Thymus (tissue), 11 donors: ENCODE measurements around the gene TLCD3B. TPM values are rescaled to one million over a fixed set of nuclear protein-coding genes. Genes with fewer than 3 reads are reported as not detected.
A peak's percentile ranks its signal among the peaks of the same experiment; 100 is the strongest.
"Not testable (repeated sequence)": the region's sequence is repeated elsewhere in the genome, so short reads cannot be mapped to it uniquely, and the experiment has no call there.

Source experiments
- DNase-seq, 9 donors: peaks; one replicate each; pipeline ENCODE4 v3.0.0-alpha.2; 2013; ENCODE audit warnings: low spot score in 9 of 9, low read depth in 6 of 9, missing footprints in 1 of 9
- H3K27ac ChIP-seq, 2 donors: one replicate each; pipeline ENCODE4 v1.5.1; 2013; ENCODE audit warnings: control low read depth in 1 of 2, low read depth in 1 of 2, low read length in 1 of 2, mild to moderate bottlenecking in 1 of 2, moderate library complexity in 1 of 2
- H3K27me3 ChIP-seq, 2 donors: one replicate each; pipeline ENCODE4 v1.5.1; 2013; ENCODE audit warnings: low read length in 1 of 2; ENCODE audit not compliant: control insufficient read depth in 2 of 2, insufficient read depth in 1 of 2
- H3K36me3 ChIP-seq, 2 donors: one replicate each; pipeline ENCODE4 v1.5.1; 2013; ENCODE audit warnings: low read length in 1 of 2, mild to moderate bottlenecking in 1 of 2, moderate library complexity in 1 of 2; ENCODE audit not compliant: control insufficient read depth in 2 of 2, insufficient read depth in 2 of 2
- H3K4me1 ChIP-seq, 2 donors: one replicate each; pipeline ENCODE4 v1.5.1; 2013; ENCODE audit warnings: low read length in 2 of 2; ENCODE audit not compliant: control insufficient read depth in 2 of 2, insufficient read depth in 2 of 2
- H3K4me3 ChIP-seq, 2 donors: one replicate each; pipeline ENCODE4 v1.5.1; 2013; ENCODE audit warnings: low read length in 2 of 2, control low read depth in 1 of 2, mild to moderate bottlenecking in 1 of 2
- H3K9me3 ChIP-seq, 2 donors: one replicate each; pipeline ENCODE4 v1.5.1; 2013; ENCODE audit warnings: low read length in 1 of 2, mild to moderate bottlenecking in 1 of 2; ENCODE audit not compliant: control insufficient read depth in 2 of 2, insufficient read depth in 1 of 2
- WGBS: extraction: QIAGEN DNeasy Blood & Tissue Kit; methylation state at CpG from one replicate; pipeline ENCODE4 v1.1.7; 2013; 5-methylcytosine and 5-hydroxymethylcytosine counted together
- polyA plus RNA-seq: library from polyadenylated mRNA; stranded (reverse); fragments of 200-250 nt; gene quantifications from one replicate; pipeline ENCODE4 v1.2.3, GENCODE V29; 2013
- total RNA-seq: library from RNA; stranded (reverse); fragments of 120-200 nt; gene quantifications from one replicate; pipeline ENCODE4 v1.2.4, GENCODE V29; 2013
- donor health status: healthy.

TLCD3B gene
- total and polyA plus RNA-seq, 2 donors, result 0.24 to 0.68 TPM

DNA sequence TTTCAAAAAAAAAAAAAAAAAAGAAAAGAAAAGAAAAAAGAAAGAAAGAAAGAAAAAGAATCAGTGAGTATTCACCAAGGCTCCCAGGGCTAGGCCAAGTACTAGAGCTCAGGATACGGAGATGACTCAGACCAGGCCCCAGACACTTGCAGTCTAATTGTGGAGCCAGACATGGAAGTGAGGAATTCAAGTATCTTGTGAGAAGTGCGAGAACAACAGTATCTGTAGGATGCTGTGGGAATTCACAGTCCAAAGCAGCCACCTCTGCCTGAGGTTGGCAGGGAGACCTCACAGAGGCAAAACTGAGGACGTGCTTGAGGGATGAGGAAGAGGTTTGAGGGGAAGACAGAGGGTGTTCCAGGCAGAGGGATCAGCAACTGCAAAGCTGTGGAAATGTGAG, 20.4 kb upstream of the TLCD3B start:
- Histone ChIP-seq H3K4me3 (peak overlapping the region in 1 of 2 donors; percentile 4), H3K4me1 (peaks cover 7 to 35% of the 10 kb centered on the region in 2 donors), H3K9me3 (no peaks in the 10 kb centered on the region), H3K27ac (peak overlapping the region in 1 of 2 donors; percentile 19), H3K36me3 (no peaks in the 10 kb centered on the region), H3K27me3 (no peaks in the 10 kb centered on the region)
- DNase-seq, result no peak
- WGBS, result 94% methylated on average over 3 of the region's 3 CpGs

DNA sequence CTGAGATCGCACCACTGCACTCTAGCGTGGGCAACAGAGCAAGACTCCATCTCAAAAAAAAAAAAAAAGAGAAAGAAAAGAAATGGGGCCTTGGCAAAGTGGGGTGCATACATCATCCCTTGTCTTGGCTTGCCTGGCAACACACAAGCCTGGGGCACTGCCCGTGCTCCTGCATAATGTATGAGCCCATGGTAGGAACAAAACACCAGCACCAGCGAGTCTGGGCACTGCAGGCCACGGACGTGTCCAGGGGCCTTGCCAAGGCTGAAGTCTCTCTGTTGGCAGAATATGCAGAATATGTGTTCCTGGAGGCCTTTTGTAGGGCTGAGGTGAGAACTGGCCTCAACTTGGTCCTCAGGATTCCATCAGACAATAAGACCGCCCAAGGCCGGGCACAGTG, 18.8 kb upstream of the TLCD3B start:
- no peak overlapping the region for H3K4me3 ChIP-seq
- DNase-seq, result no peak
- no peak overlapping the region for H3K27ac ChIP-seq
- 98% methylated on average over 8 of the region's 8 CpGs for WGBS
- H3K36me3 ChIP-seq, result no peaks in the 10 kb centered on the region
- no peaks in the 10 kb centered on the region for H3K27me3 ChIP-seq
- H3K9me3 ChIP-seq, result peaks cover 0 to 5% of the 10 kb centered on the region in 2 donors
- H3K4me1 ChIP-seq, result peaks cover 7 to 26% of the 10 kb centered on the region in 2 donors

DNA sequence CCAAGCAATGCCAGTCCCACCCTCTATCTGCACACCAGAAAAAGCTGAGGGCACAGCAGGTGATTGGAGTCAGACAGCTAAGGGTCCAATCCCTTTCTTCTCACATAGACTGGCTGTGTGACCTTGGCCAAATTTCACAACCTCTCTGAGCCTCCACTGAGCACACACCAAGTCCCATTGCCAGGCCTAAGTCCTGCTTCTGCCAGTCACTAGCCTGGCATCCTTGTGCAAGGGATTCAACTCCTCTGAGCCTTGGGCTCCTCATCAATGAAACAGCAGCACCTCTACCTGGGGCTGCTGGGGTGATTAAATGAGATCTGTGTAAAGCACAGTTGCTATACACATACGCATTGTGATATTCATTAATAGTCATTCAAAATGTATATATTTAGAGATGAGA, 15.5 kb upstream of the TLCD3B start:
- Histone ChIP-seq H3K4me1 (peaks cover 0 to 2% of the 10 kb centered on the region in 2 donors), H3K27me3 (no peaks in the 10 kb centered on the region), H3K9me3 (peaks cover 0 to 5% of the 10 kb centered on the region in 2 donors), H3K36me3 (no peaks in the 10 kb centered on the region), H3K4me3 (no peak overlapping the region), H3K27ac (no peak overlapping the region)
- WGBS, result 100% methylated on average over 1 of the region's 1 CpG
- DNase-seq, result no peak

DNA sequence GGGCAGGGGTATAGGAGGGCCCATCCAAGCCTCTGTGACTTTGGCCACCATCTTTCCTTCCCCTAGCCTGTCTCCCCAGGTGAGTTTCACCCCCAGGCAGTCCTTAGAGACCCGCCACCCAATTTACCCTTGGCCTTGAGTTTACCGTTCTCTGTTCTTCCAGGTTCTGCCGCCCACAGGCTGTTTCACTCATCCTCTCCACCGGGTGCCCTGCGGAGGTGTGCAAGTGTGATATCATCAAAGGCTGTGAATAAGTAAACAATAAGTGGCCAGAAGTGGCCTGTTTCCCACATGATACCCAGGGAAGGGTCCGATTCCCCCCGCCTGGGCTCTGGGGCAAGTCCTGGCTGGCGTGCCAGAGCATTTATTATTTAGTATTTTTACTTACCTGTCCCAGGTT, 15.1 kb upstream of the TLCD3B start:
- no peak overlapping the region for H3K27ac ChIP-seq
- DNase-seq, result no peak
- H3K36me3 ChIP-seq, result no peaks in the 10 kb centered on the region
- no peaks in the 10 kb centered on the region for H3K4me1 ChIP-seq
- WGBS, result 90% methylated on average over 8 of the region's 8 CpGs
- no peak overlapping the region for H3K4me3 ChIP-seq
- peaks cover 0 to 5% of the 10 kb centered on the region in 2 donors for H3K9me3 ChIP-seq
- no peaks in the 10 kb centered on the region for H3K27me3 ChIP-seq

DNA sequence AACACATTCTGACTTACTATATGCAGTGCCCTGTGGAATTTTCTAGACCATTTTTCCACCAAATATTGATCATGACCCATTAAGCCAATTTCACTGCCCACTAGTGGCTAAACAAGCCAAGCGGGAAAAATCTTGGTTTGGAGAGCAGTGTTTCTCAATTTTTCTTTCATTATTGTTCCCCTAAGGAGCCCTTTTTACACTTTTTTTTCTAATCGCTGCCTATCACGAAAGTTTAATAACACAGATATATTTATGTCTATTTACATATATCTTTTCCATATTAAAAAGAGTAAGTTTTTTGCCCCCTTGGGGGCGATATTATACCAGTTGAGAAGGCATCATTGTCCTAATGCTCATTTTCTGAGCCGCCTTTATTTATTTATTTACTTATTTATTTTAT, 10.8 kb upstream of the TLCD3B start:
- Histone ChIP-seq H3K4me3 (no peak overlapping the region), H3K27ac (no peak overlapping the region), H3K36me3 (no peaks in the 10 kb centered on the region), H3K9me3 (peaks cover 0 to 5% of the 10 kb centered on the region in 2 donors), H3K4me1 (no peaks in the 10 kb centered on the region), H3K27me3 (no peaks in the 10 kb centered on the region)
- WGBS, result 41% methylated on average over 5 of the region's 5 CpGs
- DNase-seq, result peak in 1 of 9 donors; percentile 49

DNA sequence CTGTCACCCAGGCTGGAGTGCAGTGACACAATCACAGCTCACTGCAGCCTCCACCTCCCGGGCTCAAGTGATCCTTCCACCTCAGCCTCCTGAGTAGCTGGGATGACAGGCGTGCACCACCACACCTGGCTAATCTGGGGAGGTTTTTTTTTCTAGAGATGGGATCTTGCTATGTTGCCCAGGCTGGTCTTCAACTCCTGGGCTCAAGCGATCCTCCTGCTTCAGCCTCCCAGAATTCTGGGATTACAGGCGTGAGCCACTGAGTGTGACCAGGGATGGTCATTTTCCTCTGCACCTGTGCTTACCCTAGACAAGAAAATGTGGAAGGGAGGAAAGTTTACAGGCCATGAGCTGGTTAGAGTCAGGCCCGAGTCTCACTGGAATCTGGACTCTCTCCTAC, 9.6 kb upstream of the TLCD3B start:
- H3K9me3 ChIP-seq, H3K27ac ChIP-seq, H3K36me3 ChIP-seq, H3K4me3 ChIP-seq, H3K4me1 ChIP-seq, DNase-seq, H3K27me3 ChIP-seq: not testable (repeated sequence)
- WGBS, result 96% methylated on average over 5 of the region's 5 CpGs

DNA sequence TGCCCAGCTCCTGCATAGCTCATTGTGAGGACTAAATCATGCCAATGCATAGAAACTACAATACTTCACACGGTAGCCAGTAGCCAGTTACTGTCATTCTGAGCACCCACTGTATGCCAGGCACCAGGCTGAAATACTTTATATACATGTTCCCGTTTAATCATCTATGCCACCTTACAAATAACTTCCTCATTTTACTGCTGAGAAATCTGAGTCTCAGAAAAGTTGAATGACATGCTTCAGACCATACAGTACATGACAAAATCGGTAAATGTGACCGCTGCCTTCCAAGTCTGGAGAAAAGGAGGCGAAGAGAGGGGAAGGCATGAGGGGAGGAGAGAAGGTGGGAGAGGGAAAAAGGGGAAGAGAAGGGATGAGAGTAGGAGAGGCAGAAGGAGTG, 9.2 kb upstream of the TLCD3B start:
- H3K36me3 ChIP-seq, result no peaks in the 10 kb centered on the region
- peaks cover 0 to 9% of the 10 kb centered on the region in 2 donors for H3K27me3 ChIP-seq
- no peaks in the 10 kb centered on the region for H3K9me3 ChIP-seq
- no peaks in the 10 kb centered on the region for H3K4me1 ChIP-seq
- WGBS, result 30% methylated on average over 5 of the region's 5 CpGs
- H3K27ac ChIP-seq, result no peak overlapping the region
- DNase-seq, result no peak
- no peak overlapping the region for H3K4me3 ChIP-seq

DNA sequence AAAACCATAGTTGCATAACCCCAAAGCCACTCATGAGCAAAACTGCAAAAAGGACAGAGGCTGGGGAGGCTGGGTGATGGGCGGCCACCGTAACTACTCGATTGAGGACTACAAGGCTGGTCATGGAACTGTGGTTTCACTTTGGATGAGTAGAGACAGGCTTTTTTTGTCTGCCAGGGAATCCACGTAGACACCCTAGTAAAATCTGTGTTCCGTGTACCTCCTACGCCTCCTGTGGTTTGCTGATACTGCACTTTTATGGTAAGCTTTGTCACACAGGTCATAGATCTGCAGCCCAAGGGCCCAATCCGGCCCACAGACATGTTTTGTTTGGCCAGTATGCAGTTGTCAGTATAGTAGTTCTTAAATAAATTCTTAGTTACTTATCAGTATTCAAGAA, 2.2 kb upstream of the TLCD3B start:
- H3K9me3 ChIP-seq, result peaks cover 0 to 6% of the 10 kb centered on the region in 2 donors
- 85% methylated on average over 7 of the region's 7 CpGs for WGBS
- H3K4me3 ChIP-seq, result no peak overlapping the region
- no peak overlapping the region for H3K27ac ChIP-seq
- H3K4me1 ChIP-seq, result peaks cover 0 to 10% of the 10 kb centered on the region in 2 donors
- peaks cover 0 to 2% of the 10 kb centered on the region in 2 donors for H3K36me3 ChIP-seq
- no peak for DNase-seq
- H3K27me3 ChIP-seq, result peaks cover 32 to 59% of the 10 kb centered on the region in 2 donors

DNA sequence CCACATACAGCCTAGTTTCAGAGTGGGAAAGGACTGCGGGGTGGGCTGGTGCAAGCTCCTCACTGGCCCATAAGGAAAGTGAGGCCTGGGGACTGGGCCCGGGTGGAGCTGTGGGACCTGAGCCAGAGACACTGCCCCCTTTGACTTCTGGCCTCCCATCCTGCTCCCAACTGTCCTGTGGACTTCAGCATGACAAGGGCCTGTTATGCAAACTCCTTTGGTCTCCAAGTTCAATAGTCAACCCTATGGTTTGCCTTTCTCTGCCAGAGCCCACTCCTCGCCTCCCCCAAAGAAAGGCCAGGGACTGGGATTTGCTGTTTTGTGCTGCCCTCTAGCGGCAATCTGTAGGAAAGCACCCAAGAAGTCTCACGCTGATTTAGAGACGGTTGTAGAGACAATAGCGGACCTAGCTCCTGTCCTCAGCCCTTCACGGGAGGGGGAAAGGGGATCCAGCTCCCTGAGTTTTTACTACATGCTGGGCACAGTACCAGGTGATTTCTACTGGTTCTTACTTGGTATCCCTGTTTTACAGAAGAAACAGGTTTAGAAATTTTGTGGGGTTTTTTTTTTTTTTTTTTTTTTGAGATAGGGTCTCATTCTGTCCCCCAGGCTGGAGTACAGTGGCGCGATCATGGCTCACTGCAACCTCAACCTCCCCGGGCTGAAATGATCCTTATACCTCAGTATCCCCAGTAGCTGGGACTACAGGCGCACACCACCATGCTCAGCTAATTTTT, 1.2 kb upstream of the TLCD3B start:
- H3K27ac ChIP-seq, result no peak overlapping the region

More for the DNA sequence above, 1.2 kb upstream of the TLCD3B start:
- peaks cover 37 to 69% of the 10 kb centered on the region in 2 donors for H3K27me3 ChIP-seq
- H3K36me3 ChIP-seq, result peaks cover 0 to 2% of the 10 kb centered on the region in 2 donors
- H3K4me3 ChIP-seq, result no peak overlapping the region
- peaks cover 0 to 10% of the 10 kb centered on the region in 2 donors for H3K4me1 ChIP-seq
- WGBS, result 37% methylated on average over 12 of the region's 12 CpGs
- H3K9me3 ChIP-seq, result peaks cover 0 to 10% of the 10 kb centered on the region in 2 donors
- peak in 7 of 9 donors; percentile 49 to 82 (median 59) for DNase-seq
